Measurements from ENCODE around the gene SLC12A7. TPM values are rescaled to one million over a fixed set of nuclear protein-coding genes. Genes with fewer than 3 reads are reported as not detected.

Gene SLC12A7
- total and polyA plus RNA-seq, 9 of the 15 experiments (the other 6 are each of a cell fraction or from before 2014, with no cell fraction given) = 0.01 to 3.1 (median 0.56) TPM

GRCh38 chr5:1077491-1078020, 34.3 kb downstream of the SLC12A7 start:
- H3K36me3 ChIP-seq (ENCODE audit: control insufficient read depth, insufficient read depth, low read length) = no peaks in the 10 kb centered on the region
- no peak for ATAC-seq
- in situ Hi-C loops (cut with MboI) = no loop called here
- no peak overlapping the region for H3K4me2 ChIP-seq (ENCODE audit: insufficient read depth, low read length)
- H3K4me3 ChIP-seq = no peak overlapping the region
- no peak for DNase-seq (ENCODE audit: extremely low read depth in 1 of 4, low spot score in 3 of 4)
- WGBS (ENCODE audit: insufficient coverage, low coverage, missing lambda C conversion rate) = 25% methylated on average over 17 of the region's 27 CpGs
- no peaks in the 10 kb centered on the region for H3K79me2 ChIP-seq (ENCODE audit: control insufficient read depth, insufficient read depth, low read length)
- H3K9me1 ChIP-seq (ENCODE audit: control insufficient read depth, insufficient read depth, low read length) = no peaks in the 10 kb centered on the region
- POLR2A ChIA-PET = no interaction called here
- CTCF ChIA-PET (ENCODE audit: low intra/inter-chr PET ratio) = interaction anchor here (0.5 kb wide), 1 partner anchor 316 kb away, joined by 5 read pairs; no protein-coding TSS in a partner anchor
- H3K9me3 ChIP-seq (replicated peaks; ENCODE audit: control insufficient read depth, insufficient read depth, low read depth, low read length) = no peaks in the 10 kb centered on the region
- peaks cover 3 to 46% of the 10 kb centered on the region in 2 experiments; a peak in 3 of 5 replicates for H3K27me3 ChIP-seq (ENCODE audit: control insufficient read depth in 2 of 2, insufficient read depth in 2 of 2, low read length in 2 of 2)
- no peak overlapping the region for H3K27ac ChIP-seq (ENCODE audit: extremely low read depth, low read depth, low read length)
- BruUV-seq (replicated peaks) = no TSS peak
- intact Hi-C loops (cut with micrococcal nuclease) = no loop called here
- TF ChIP-seq NR2F6 (CRISPR knock-in tag; IDR thresholded peaks at IDR 0.05) (no peak), CHCHD3 (CRISPR knock-in tag; IDR thresholded peaks at IDR 0.05) (no peak), PYGO2 (tag; IDR thresholded peaks at IDR 0.05) (no peak)
- H2AFZ ChIP-seq (ENCODE audit: low read depth, low read length) = no peak overlapping the region
- FAIRE-seq = no peak
- H4K20me1 ChIP-seq (replicated peaks; ENCODE audit: control insufficient read depth, insufficient read depth, low read length) = peaks cover 6% of the 10 kb centered on the region
- no peak overlapping the region; a peak in 1 of 4 replicates for H3K9ac ChIP-seq (ENCODE audit: insufficient read depth in 1 of 2, low read depth in 2 of 2, low read length in 2 of 2)
- H3K4me1 ChIP-seq (replicated peaks in 1 of 2; ENCODE audit: control insufficient read depth in 2 of 2, insufficient read depth in 2 of 2, low read length in 2 of 2) = peaks cover 0 to 54% of the 10 kb centered on the region in 2 experiments; a peak in 2 of 5 replicates

DNA sequence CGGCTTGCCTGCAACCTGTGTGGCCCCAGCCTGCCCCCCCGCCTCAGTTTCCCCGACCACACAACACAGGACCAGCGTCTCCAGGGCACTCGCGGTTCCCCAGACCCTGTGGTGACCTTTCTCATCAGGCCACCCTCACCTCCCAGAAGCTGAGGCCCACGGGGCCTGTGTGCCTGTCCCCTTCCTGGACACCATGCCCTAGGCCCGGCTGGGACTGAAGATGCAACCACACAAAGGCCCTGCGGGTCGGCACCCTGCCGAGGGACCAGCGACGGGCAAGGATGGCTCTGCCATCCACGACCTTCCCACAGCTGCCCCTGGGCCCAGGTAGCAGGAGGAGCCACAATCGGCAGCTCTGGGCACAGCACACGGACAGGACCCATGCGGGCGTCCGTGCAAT, 34.8 kb downstream of the SLC12A7 start:
- Histone ChIP-seq H3K9me3 (replicated peaks; ENCODE audit: control insufficient read depth, insufficient read depth, low read depth, low read length) (no peaks in the 10 kb centered on the region), H3K27me3 (ENCODE audit: control insufficient read depth in 2 of 2, insufficient read depth in 2 of 2, low read length in 2 of 2) (peaks cover 3 to 46% of the 10 kb centered on the region in 2 experiments; a peak in 3 of 5 replicates), H3K4me1 (replicated peaks in 1 of 2; ENCODE audit: control insufficient read depth in 2 of 2, insufficient read depth in 2 of 2, low read length in 2 of 2) (peaks cover 0 to 54% of the 10 kb centered on the region in 2 experiments; a peak in 2 of 5 replicates), H3K4me3 (no peak overlapping the region), H3K79me2 (ENCODE audit: control insufficient read depth, insufficient read depth, low read length) (no peaks in the 10 kb centered on the region), H4K20me1 (replicated peaks; ENCODE audit: control insufficient read depth, insufficient read depth, low read length) (peaks cover 6% of the 10 kb centered on the region), H3K4me2 (ENCODE audit: insufficient read depth, low read length) (no peak overlapping the region), H3K9me1 (ENCODE audit: control insufficient read depth, insufficient read depth, low read length) (no peaks in the 10 kb centered on the region), H2AFZ (ENCODE audit: low read depth, low read length) (no peak overlapping the region), H3K9ac (ENCODE audit: insufficient read depth in 1 of 2, low read depth in 2 of 2, low read length in 2 of 2) (no peak overlapping the region; a peak in 1 of 4 replicates), H3K27ac (ENCODE audit: extremely low read depth, low read depth, low read length) (no peak overlapping the region), H3K36me3 (ENCODE audit: control insufficient read depth, insufficient read depth, low read length) (no peaks in the 10 kb centered on the region)
- BruUV-seq (replicated peaks) = no TSS peak
- no peak for DNase-seq (ENCODE audit: extremely low read depth in 1 of 4, low spot score in 3 of 4)
- intact Hi-C loops (cut with micrococcal nuclease) = no loop called here
- FAIRE-seq = no peak
- no peak for TF ChIP-seq ZNF12 (CRISPR knock-in tag; IDR thresholded peaks at IDR 0.05)
- ATAC-seq = no peak
- ChIA-PET CTCF (ENCODE audit: low intra/inter-chr PET ratio) (no interaction called here), POLR2A (no interaction called here)
- WGBS (ENCODE audit: insufficient coverage, low coverage, missing lambda C conversion rate) = 14% methylated on average over 19 of the region's 19 CpGs
- in situ Hi-C loops (cut with MboI) = no loop called here

All from K562 (cell line).